Measurements from ENCODE around the gene RAB4B.
"Not testable (repeated sequence)": the region's sequence is repeated elsewhere in the genome, so short reads cannot be mapped to it uniquely, and the experiment has no call there.

Gene RAB4B

DNA sequence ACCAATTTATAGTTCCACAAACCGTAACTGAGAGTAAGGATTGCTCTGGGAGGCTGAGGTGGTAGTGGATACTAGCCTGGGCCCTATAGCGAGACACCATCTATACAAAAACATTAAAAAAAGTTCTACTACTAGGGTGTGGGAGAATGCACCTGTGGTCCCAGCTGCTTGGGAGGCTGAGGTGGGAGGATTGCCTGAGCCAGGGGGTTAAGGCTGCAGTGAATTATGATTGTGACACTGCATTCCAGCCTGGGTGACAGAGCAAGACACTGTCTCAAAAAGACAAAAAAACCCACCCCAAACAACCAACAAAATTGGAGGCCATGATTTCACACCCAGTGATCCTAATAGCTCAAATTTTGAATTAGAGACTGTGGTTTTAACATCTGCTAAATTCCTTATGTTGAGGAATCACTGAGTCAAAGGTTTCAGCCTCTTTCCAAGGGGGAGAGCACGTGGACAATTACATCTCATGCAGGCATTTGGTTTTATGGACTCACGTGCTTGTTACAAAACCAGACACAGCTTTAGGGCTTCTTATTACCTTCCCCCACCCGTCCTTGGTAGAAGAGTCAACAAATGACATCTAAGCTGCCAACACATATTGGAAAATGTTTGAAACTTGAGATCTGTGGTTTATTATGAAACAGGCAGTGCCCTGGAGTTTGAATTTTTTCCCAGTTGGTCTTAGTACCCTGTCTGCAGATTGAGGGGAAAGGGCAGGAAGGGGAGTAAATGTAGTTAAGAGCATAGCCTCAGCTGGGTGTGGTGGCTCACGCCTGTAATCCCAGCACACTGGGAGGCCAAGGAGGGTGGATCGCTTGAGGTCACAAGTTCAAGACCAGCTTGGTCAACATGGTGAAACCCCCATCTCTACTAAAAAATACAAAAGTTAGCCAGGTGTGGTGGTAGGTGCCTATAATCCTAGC lies 53.7 kb downstream of the RAB4B start:
- no peak for DNase-seq (ENCODE audit: low read depth)
- no peak for TF ChIP-seq CTCF (IDR thresholded peaks at IDR 0.05; ENCODE audit: low read depth, low read length, missing control alignments)
- no peak overlapping the region for H3K4me3 ChIP-seq (ENCODE audit: low read depth, low read length)

- not testable (repeated sequence) for DNase-seq (ENCODE audit: low read depth); H3K4me3 ChIP-seq (ENCODE audit: low read depth, low read length)
Measured at GRCh38 chr19:40832431-40832790, 54.4 kb downstream of the RAB4B start.

- not testable (repeated sequence) for H3K4me3 ChIP-seq (ENCODE audit: low read depth, low read length); DNase-seq (ENCODE audit: low read depth)
Measured at GRCh38 chr19:40833728-40834533, 55.9 kb downstream of the RAB4B start.

- no peak for TF ChIP-seq CTCF (IDR thresholded peaks at IDR 0.05; ENCODE audit: low read depth, low read length, missing control alignments)
- DNase-seq (ENCODE audit: low read depth) = no peak
- H3K4me3 ChIP-seq (ENCODE audit: low read depth, low read length) = no peak overlapping the region
Measured at GRCh38 chr19:40836754-40837429, 58.8 kb downstream of the RAB4B start.

- not testable (repeated sequence) for H3K4me3 ChIP-seq (ENCODE audit: low read depth, low read length); DNase-seq (ENCODE audit: low read depth)
Measured at GRCh38 chr19:40838477-40838876, 60.4 kb downstream of the RAB4B start.

DNA sequence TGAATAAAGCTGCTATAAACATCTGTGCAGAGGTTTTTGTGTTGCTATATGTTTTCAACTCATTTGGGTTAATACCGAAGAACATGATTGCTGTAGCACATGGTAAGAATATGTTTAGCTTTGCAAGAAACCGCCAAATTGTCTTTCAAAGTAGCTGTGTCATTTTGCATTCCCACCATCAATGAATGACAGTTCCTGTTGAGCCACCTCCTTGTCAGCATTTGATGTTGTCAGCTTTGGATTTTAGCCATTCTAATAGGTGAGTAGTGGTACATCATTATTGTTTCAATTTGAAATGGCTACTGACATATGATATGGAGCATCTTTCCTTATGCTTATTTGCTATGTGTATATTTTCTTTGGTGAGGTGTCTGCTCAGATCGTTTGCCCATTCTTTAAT lies 64.0 kb downstream of the RAB4B start:
- DNase-seq (ENCODE audit: low read depth); H3K4me3 ChIP-seq (ENCODE audit: low read depth, low read length): not testable (repeated sequence)

DNA sequence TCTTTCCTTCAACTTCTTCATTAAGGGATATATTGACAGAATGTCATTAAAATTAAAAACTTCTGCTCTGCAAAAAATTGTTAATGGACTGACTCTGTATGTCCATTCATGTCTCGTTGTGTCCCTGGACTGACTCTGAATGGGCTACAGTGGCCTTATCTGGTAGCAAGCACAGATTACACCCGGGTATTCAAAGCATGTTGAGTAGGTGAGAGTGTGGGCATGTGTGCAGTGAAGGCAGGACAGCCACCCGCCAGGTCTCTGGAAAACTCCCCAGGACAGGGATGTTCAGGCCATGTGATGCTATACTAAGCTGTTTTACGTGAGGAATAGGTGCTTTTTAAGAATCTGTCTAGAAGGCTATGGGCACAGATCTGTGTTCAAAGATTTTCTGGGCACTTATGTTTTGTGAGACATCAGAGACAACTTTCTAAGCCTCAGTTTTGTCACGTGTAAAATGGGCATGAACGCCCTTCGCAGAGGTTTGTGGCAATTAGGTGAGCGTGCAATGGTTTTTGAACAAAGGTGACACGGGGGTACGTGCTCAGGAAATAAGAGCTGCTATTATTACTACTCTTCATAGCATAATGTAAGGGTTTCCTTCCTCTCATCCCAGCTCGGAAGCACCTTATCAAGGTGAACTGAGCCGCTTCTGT lies 65.1 kb downstream of the RAB4B start:
- DNase-seq (ENCODE audit: low read depth); H3K4me3 ChIP-seq (ENCODE audit: low read depth, low read length): not testable (repeated sequence)

DNA sequence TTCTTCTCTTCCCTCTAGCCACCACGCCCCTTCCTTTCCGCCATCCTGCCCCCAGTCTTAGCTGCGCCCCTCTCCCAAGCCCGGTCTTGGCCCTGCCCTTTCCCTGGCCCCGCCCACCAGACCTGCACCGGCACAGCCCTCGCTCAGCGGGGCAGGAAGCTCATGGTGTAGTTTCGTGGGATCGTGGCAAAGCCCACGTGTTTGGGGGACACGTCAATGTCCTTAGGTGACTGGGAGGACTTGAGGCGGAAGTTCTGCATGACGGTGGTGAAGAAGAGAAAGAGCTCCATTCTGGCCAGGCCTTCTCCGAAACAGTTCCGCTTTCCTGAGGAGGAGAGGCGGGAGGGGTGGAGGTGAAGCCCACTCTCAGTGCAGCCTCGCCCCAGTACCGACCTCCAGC lies 65.6 kb downstream of the RAB4B start:
- H3K4me3 ChIP-seq (ENCODE audit: low read depth, low read length) = peak overlapping the region; percentile 19; the same call in 1 of the 2 replicates
- not testable (repeated sequence) for DNase-seq (ENCODE audit: low read depth)
